ENCODE measurements around the gene C12orf76. TPM values are rescaled to one million over a fixed set of nuclear protein-coding genes. Genes with fewer than 3 reads are reported as not detected.

C12orf76 gene
- total and polyA plus RNA-seq, 9 of the 15 experiments (the other 6 are each of a cell fraction or from before 2014, with no cell fraction given): 6.3 to 38.6 (median 12.3) TPM

- 16% methylated on average over 15 of the region's 24 CpGs for WGBS (ENCODE audit: insufficient coverage, low coverage, missing lambda C conversion rate)
- Histone ChIP-seq H3K9ac (ENCODE audit: insufficient read depth in 1 of 2, low read depth in 2 of 2, low read length in 2 of 2) (peak overlapping the region in 1 of 2 experiments; percentile 53; a peak in 2 of 4 replicates), H3K4me1 (replicated peaks in 1 of 2; ENCODE audit: control insufficient read depth in 2 of 2, insufficient read depth in 2 of 2, low read length in 2 of 2) (peaks cover 10 to 20% of the 10 kb centered on the region in 2 experiments), H3K27ac (ENCODE audit: extremely low read depth, low read depth, low read length) (peak overlapping the region; percentile 88), H3K4me2 (ENCODE audit: insufficient read depth, low read length) (peak overlapping the region; percentile 56), H2AFZ (ENCODE audit: low read depth, low read length) (peak overlapping the region; percentile 96), H3K79me2 (ENCODE audit: control insufficient read depth, insufficient read depth, low read length) (no peaks in the 10 kb centered on the region), H4K20me1 (replicated peaks; ENCODE audit: control insufficient read depth, insufficient read depth, low read length) (no peaks in the 10 kb centered on the region), H3K4me3 (no peak overlapping the region), H3K9me1 (ENCODE audit: control insufficient read depth, insufficient read depth, low read length) (no peaks in the 10 kb centered on the region), H3K36me3 (ENCODE audit: control insufficient read depth, insufficient read depth, low read length) (no peaks in the 10 kb centered on the region), H3K9me3 (replicated peaks; ENCODE audit: control insufficient read depth, insufficient read depth, low read depth, low read length) (no peaks in the 10 kb centered on the region; the same call in 1 of the 2 replicates), H3K27me3 (ENCODE audit: control insufficient read depth in 2 of 2, insufficient read depth in 2 of 2, low read length in 2 of 2) (no peaks in the 10 kb centered on the region)
- ChIA-PET POLR2A (interaction anchor here (0.6 to 1.9 kb wide), 10 partner anchors 9 to 83 kb away, joined by 3 to 8 read pairs (median 4); partner anchors contain the start of gene GIT2), CTCF (ENCODE audit: low intra/inter-chr PET ratio) (no interaction called here)
- peak; percentile 84 to 91 (median 88) for DNase-seq (ENCODE audit: extremely low read depth in 1 of 4, low spot score in 3 of 4)
- peak; percentile 96 for ATAC-seq
- intact Hi-C loops (cut with micrococcal nuclease): no loop called here
- in situ Hi-C loops (cut with MboI): no loop called here
- TSS peak; percentile 91 for BruUV-seq (replicated peaks)
- peak; percentile 98 for FAIRE-seq
- peak; percentile 9; the same call in 1 of the 2 replicates for TF ChIP-seq MAFF (IDR thresholded peaks at IDR 0.05; ENCODE audit: low read length)
- TF ChIP-seq NRF1 (conservative IDR thresholded peaks at IDR 0.05 in 1 of 2, IDR thresholded peaks at IDR 0.05 in 1 of 2): peak; percentile 84 to 85
- TF ChIP-seq, protein P1, sequence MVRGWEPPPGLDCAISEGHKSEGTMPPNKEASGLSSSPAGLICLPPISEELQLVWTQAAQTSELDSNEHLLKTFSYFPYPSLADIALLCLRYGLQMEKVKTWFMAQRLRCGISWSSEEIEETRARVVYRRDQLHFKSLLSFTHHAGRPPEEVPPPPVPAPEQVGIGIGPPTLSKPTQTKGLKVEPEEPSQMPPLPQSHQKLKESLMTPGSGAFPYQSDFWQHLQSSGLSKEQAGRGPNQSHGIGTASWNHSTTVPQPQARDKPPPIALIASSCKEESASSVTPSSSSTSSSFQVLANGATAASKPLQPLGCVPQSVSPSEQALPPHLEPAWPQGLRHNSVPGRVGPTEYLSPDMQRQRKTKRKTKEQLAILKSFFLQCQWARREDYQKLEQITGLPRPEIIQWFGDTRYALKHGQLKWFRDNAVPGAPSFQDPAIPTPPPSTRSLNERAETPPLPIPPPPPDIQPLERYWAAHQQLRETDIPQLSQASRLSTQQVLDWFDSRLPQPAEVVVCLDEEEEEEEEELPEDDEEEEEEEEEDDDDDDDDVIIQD (CRISPR knock-in tag; IDR thresholded peaks at IDR 0.05): peak; percentile 81; the same call in 1 of the 2 replicates
- TF ChIP-seq, protein P2, sequence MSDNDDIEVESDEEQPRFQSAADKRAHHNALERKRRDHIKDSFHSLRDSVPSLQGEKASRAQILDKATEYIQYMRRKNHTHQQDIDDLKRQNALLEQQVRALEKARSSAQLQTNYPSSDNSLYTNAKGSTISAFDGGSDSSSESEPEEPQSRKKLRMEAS (CRISPR knock-in tag; IDR thresholded peaks at IDR 0.05): peak; percentile 97
- 0 out of 2 replicates have a peak, but pooled peaks have one; percentile 20 for TF ChIP-seq ZBTB49 (CRISPR knock-in tag; IDR thresholded peaks at IDR 0.05; ENCODE audit: borderline replicate concordance)
- 0 out of 4 replicates have a peak, but pooled peaks of 1 of the 2 experiments have one; percentile 7 for TF ChIP-seq TRIM24 (IDR thresholded peaks at IDR 0.05)
- TF ChIP-seq, protein P3, sequence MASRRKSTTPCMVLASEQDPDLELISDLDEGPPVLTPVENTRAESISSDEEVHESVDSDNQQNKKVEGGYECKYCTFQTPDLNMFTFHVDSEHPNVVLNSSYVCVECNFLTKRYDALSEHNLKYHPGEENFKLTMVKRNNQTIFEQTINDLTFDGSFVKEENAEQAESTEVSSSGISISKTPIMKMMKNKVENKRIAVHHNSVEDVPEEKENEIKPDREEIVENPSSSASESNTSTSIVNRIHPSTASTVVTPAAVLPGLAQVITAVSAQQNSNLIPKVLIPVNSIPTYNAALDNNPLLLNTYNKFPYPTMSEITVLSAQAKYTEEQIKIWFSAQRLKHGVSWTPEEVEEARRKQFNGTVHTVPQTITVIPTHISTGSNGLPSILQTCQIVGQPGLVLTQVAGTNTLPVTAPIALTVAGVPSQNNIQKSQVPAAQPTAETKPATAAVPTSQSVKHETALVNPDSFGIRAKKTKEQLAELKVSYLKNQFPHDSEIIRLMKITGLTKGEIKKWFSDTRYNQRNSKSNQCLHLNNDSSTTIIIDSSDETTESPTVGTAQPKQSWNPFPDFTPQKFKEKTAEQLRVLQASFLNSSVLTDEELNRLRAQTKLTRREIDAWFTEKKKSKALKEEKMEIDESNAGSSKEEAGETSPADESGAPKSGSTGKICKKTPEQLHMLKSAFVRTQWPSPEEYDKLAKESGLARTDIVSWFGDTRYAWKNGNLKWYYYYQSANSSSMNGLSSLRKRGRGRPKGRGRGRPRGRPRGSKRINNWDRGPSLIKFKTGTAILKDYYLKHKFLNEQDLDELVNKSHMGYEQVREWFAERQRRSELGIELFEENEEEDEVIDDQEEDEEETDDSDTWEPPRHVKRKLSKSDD (conservative IDR thresholded peaks at IDR 0.05; ENCODE audit: low read length): peak; percentile 100
Measured at GRCh38 chr12:110079477-110080400, 31.4 kb upstream of the C12orf76 start.

Measured in K562 (cell line).